GM18517 (cell line): ENCODE measurements around the gene VPREB1.
"Not testable (repeated sequence)": the region's sequence is repeated elsewhere in the genome, so short reads cannot be mapped to it uniquely, and the experiment has no call there.

Experiments used
- ATAC-seq: cut with Tn5 transposase; IDR thresholded peaks from one replicate; pipeline ENCODE4 v1.9.1; 2021; ENCODE audit warnings: mild to moderate bottlenecking, moderate library complexity; ENCODE audit not compliant: unreplicated experiment

The VPREB1 gene

DNA sequence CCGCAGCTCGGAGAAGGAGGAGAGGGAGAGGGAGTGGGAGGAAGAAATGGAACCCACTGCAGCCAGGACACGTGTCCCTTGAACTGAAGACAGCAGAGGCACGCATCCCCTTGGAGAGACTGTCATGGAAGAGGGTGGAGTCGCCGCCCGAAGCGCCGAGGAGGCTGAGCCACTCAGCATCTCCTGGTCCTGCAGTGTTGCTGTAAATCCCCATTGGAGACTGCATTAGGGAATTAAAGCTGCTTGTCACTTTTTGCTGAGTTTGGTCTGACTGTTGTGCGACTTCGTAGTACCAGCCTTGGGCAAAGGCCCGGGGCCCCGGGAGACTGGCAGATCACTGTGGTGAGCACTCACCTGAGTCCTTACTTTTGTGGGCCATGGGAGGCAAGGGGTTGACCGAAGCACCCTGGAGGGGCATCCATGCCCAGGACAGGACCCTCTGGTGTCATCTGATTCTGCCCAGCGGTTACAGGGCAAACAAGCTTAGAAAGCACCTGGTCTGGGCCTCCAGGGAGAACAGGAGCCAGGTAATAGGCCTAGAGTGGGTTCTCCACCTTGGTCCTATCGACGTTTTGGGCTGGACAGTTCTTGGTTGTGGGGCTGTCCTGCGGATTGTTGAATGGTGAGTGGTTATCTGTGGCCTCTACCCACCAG lies 797 bp downstream of the VPREB1 start:
- ATAC-seq: no peak

DNA sequence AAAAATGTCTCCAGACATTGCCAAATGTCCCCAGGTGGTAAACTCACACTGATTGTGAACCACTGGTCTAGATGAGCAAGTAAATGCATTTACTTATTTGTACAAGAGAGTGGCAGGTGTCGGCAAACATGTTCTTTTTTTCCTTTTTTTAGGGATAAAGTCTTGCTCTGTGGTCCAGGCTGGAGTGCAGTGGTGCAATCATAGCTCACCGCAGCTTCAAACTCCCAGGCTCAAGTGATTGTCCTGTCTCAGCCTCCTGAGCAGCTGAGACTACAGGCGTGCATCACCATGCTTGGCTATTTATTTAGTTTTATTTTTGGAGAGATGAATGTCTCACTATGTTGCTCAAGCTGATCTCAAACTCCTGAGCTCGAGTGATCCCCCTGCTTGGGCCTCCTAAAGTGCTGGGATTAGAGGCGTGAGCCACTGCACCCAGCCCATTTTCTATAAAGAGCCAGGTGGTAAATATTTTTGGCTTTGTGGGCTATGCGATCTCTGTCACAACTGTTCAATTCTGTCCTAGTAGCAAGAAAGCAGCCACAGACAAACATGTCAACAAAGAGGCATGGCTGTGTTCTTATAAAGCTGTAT lies 1.4 kb downstream of the VPREB1 start:
- no peak for ATAC-seq

DNA sequence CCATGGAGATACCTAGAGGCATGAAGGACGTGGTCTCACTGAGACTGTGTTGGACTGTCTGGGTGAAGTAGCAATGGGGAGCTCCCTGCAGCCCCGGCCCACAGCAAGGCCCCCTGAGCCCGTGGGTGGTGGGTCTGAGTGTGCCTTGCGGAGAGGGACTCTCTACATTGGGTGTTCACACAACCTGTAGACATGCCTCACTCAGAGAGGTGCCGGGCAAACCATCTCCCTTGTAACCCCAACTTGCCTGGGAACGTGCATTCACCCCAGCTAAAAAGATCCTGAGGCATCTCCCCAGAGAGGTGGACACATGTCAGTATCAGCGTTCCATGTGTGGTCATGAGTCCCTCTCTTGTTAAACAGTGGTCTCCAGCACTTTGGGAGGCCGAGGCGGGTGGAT lies 2.1 kb downstream of the VPREB1 start:
- ATAC-seq: no peak

DNA sequence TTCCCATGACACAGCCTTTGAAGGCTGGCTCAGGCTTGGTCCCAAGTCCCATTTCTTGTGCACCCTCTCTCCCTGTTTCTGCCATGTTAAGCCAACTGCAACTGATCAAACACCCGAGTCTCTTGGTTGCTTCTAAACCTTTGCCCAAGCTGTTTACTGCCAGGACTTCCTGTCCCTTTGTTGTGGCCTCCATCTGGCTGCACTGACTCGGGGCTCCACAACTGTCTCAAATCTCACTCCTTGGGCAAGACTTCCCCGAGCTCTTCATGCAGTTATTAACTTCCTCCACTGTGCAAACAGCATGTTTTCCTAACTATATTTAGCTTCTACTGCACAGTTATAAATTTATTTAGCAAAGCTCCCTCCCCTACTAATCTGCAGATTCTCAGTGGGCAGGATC lies 4.3 kb downstream of the VPREB1 start:
- ATAC-seq: no peak

DNA sequence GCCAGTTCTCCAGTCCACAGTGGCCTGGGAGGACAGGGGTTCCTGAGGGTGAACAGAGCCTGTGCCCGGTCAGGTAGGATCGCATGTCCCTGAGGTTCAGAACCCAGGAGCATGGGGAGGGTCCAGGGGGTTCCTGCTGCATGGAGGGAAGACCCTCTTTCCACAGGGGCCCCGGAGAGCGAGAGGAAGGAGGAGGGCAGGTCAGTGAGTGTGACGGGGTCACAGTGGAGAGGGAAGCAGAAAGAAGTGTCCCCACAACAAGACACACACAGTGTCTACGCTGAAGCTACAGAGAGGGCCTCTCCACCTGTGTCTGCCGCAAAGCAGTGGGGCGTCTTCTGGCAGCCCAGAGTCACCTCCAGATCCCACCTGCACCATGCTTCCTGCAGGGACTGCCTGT lies 6.1 kb downstream of the VPREB1 start:
- not testable (repeated sequence) for ATAC-seq

DNA sequence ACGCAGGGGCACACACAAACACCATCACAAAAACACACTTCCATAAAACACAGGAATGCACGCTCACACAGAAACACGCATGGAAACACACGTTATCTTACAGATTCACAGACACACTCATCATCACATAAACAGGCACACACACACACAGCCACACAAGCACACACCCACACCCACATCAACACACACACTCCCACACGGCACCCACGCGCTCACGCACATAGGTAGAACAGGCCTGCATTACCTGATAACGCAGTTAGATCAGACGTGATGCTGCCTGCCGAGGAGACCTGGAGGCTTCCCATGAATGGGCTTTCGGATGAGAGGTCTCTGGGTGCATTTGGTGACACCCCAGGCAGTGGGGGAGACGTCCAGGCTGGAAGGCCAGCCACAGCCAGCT lies 11.5 kb downstream of the VPREB1 start:
- ATAC-seq: not testable (repeated sequence)

DNA sequence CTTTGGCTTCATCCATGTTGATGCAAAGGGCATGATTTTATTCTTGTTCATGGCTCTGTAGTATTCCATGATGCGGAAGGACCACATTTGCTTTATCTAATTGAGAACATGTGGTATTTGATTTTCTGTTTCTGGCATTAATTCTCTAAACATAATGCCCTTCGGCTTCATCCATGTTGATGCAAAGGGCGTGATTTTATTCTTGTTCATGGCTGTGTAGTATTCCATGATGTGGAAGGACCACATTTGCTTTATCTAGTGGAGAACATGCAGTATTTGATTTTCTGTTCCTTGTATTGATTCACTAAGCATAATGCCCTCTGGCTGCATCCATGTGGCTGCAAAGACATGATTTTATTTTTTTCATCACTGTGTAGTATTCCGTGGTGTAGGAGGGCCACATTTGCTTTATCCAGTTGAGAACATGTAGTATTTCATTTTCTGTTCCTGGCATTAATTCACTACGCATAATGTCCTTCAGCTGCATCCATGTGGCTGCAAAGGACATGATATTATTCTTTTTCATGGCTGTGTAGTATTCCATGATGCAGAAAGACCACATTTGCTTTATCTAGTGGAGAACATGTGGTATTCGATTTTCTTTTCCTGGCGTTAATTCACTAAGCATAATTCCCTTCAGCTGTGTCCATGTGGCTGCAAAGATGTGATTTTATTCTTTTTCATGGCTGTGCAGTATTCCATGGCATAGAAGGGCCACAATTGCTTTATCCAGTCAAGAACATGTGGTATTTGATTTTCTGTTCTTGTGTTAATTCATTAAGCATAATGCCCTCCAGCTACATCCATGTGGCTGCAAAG lies 14.2 kb downstream of the VPREB1 start:
- ATAC-seq: not testable (repeated sequence)

DNA sequence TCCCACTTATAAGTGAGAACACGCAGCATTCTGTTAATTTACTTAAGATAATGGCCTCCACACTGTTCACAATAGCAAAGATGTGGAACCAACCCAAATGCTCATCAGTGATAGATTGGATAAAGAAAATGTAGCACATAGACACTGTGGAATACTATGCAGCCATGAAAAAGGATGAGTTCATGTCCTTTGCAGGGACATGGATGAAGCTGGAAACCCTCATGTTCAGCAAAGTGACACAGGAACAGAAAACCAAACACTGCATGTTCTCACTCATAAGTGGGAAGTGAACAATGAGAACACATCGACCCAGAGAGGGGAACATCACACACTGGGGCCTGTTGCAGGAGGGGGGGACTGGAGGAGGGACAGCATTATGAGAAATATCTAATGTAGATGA lies 15.6 kb downstream of the VPREB1 start:
- ATAC-seq: not testable (repeated sequence)

DNA sequence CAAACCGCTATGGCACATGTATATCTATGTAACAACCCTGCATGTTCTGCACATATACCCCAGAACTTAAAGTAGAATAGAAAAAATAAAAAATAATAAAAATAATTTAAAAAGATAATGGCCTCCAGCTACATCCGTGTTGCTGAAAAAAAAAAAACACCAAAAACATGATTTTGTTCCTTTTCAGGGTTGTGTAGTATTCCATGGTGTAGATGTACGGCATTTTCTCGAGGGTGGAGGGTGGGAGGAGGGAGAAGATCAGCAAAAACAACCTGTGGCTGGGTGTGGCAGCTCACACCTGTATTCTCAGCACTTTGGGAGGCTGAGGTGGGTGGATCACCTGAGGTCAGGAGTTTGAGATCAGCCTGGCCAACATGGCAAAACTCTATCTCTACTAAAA lies 16.0 kb downstream of the VPREB1 start:
- not testable (repeated sequence) for ATAC-seq

DNA sequence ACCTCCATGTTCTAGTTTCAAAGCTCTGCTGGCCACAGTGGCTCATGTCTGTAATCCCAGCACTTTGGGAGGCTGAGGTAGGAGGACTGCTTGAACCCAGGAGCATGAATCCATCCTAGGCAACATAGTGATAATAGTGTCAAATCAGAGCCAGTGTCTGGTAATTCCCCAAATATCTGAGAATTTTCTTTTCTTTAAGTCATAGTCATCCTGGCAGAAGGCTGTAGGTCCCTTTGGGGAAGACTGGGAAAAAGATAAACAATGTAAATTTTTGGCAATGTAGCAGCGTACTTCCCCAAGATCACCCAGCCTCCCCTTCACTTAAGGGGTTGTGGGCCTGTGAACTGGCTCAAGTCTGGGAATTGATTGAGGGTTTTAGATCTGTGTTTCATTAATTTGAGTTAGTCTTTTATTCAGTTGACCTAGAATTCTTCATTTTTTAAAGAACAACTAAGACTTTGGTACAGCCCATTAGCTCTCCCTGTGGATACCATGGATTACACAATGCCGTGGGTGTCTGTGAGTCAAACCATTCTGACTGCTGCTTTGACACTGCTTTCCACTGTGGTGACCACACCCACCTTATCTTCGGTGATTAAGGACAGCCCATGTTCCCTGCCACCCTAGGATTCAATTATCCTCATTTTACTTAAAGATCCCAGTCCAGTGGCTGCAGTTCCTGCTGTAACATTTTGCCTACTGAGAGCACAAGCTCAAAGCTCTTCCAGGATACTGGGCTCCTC lies 17.9 kb downstream of the VPREB1 start:
- ATAC-seq: not testable (repeated sequence)

DNA sequence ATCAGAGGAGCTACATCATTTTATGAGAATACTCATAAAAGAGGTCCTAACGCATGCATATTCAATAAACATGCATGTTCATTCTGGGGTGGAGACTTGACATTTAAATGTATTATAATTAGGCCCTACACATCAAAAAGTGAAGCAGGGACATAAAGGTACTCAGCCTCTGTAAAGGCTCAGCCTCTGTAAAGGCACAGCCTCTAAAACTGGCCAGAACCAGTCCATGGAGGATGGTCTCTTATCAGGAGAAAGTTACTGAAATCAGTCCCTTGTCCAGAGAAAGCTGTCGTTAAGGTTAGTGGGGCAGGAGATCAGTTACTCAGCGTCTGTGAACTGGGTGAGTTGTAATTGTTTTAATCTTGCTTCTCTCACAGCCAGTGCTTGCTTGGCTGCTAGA lies 19.2 kb downstream of the VPREB1 start:
- ATAC-seq: not testable (repeated sequence)

DNA sequence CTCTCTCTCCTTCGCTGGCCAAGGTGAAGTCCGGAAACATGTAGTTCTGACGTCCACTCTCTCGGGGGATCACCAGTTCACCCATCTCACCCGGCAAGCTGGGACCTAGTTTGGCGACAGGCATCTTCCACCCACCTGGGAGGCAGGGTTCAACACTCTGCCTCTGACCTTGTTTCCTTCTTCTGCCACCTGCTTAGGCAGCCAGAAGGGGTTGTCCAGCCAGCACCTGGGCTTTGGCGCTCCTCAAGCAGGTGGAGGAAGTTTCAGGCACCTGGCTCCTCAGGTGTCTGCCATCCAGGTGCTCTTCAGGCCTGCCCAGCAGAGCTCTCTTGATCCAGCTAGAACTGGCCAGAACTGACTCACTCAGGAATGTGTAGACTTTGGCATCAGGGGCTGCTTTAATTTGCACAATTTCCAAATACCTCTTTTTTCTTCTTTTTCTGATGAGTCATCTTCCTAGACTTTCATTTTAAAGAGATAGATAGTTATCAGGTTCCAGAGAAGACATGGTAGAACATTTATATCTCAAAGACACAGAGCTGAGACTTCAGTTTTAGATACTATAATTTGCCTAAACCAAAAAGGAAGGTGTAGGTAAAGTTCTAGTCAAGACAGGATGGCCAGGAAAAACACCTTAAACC lies 25.6 kb downstream of the VPREB1 start:
- ATAC-seq: not testable (repeated sequence)

DNA sequence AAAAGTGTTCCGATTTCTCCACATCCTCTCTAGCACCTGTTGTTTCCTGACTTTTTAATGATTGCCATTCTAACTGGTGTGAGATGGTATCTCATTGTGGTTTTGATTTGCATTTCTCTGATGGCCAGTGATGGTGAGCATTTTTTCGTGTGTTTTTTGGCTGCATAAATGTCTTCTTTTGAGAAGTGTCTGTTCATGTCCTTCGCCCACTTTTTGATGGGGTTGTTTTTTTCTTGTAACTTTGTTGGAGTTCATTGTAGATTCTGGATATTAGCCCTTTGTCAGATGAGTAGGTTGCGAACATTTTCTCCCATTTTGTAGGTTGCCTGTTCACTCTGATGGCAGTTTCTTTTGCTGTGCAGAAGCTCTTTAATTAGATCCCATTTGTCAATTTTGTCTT lies 32.8 kb downstream of the VPREB1 start:
- ATAC-seq: not testable (repeated sequence)

DNA sequence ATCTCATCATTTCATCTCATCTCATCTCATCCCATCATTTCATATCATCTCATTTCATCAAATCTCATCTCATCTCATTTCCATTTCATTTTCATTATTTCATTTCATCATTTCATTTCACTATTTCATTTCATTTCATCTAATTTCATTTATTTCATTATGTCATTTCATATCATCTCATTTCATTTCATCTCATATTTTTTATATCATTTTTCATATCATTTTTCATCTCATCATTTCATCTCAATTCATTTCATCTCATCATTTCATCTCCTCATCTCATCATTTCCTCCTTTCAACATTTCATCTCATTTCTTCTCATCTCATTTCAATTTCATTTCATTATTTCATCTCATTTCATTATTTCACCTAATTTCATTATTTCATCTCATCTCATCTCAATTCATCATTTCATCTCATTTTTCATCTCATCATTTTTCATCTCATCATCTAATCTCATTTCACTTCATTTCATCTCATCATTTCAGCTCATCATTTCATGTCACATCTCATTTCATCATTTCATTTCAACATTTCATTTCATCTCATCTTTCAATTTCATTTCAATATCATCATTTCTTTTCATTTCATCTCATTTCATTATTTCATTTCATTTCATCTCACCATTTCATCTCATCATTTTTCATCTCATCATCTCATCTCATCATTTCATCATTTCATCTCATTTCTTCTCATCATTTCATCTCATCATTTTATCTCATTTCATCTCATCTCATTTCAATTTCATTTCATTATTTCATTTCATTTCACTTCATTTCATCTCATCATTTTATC lies 40.6 kb downstream of the VPREB1 start:
- ATAC-seq: not testable (repeated sequence)

DNA sequence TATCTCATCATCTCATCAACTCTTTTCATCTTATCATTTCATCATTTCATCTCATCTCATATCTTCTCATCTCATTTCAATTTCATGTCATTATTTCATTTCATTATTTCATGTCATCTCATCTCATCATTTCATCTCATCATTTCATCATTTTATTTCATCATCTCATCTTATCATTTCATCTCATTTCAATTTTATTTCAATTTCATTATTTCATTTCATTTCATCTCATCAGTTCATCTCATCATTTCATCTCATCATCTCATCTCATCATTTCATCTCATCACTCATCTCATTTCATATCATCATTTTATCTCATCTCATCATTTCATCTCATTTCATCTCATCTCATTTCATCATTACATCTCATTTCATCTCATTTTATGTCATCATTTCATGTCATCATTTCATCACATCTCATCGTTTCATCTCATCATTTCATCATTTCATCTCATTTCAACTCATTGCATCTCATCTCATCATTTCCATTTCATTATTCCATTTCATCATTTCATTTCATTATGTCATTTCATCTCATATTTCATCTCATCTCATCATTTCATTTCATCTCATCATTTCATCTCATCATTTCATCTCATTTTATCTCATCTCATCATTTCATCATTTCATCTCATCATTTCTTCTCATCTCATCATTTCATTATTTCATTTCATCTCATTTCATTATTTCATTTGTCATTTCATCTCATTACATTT lies 42.0 kb downstream of the VPREB1 start:
- not testable (repeated sequence) for ATAC-seq

DNA sequence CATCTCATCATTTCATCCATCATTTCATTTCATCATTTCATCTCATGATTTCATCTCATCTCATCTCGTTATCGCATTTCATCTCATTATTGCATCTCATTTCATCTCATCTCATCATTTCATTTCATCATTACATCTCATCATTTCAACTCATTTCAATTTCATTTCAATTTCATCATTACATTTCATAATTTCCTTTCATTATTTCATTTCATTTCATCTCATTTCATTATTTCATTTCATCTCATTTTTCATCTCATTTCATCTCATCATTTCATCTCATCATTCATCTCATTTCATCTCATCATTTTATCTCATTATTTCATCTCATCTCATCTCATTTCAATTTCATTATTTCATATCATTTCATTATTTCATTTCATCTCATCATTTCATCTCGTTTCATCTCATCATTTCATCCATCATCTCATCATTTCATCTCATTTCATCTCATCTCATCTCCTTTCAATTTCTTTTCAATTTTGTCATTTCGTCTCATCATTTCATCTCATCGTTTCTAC lies 42.6 kb downstream of the VPREB1 start:
- ATAC-seq: not testable (repeated sequence)

DNA sequence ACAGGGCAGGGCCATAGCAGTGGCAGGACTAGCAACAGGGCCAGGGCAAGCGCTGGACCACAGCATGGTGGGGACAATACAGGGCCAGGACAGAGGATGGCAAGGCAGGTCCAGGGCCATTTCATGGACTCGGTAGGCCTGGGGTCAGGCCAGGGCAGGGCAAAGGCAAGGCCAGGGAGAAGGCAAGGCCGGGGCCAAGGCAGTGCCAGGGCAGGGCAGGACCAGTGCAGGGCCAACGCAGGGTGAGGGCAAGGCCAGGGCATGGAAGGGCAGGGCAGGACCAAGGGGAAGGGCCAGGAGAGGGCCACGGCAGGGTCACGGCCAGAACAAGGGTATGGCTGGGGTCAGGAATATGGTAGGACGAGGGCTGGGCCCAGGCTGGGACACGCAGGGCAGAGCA lies 45.1 kb downstream of the VPREB1 start:
- ATAC-seq: not testable (repeated sequence)

DNA sequence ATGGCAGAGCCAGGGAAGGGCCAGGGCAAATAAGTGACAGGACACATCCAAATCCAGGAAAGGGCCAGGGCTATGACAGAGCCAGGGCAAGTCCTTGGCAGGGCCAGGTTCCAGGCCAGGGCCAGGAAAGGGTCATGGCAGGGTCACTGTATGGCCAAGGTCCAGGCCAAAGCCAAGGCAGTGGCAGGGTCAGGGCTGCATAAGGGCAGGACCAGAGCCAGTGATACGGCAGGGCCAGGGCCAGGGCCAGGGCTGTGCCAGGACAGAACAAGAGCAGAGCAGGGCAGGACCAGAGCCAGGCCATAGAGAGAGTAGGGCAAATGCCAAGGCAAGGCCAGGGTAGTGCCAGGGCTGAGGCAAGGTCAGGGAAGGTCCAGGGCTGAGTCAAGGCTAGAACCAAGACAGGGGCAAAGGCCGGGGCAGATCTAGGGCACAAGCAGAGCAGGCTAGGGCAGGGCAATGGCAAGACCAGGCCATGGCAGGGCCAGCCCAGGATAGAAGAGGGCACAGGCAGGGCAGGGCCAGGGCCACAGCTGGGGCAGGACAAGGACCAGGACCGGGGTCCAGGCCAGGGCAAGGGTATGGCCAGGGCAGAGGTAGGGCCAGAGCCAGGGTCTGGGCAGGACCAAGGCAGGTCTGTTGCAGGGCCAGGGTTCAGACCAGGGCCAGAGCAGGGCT lies 46.7 kb downstream of the VPREB1 start:
- not testable (repeated sequence) for ATAC-seq
